GM21447 (cell line): Measurements from ENCODE around the gene SCYGR3.

ENCODE experiments used
- ATAC-seq: cut with Tn5 transposase; IDR thresholded peaks from one replicate; pipeline ENCODE4 v1.9.1; 2021; ENCODE audit not compliant: unreplicated experiment

SCYGR3 gene, protein sequence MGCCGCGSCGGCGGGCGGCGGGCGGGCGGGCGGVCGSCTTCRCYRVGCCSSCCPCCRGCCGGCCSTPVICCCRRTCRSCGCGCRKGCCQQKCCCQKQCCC

DNA sequence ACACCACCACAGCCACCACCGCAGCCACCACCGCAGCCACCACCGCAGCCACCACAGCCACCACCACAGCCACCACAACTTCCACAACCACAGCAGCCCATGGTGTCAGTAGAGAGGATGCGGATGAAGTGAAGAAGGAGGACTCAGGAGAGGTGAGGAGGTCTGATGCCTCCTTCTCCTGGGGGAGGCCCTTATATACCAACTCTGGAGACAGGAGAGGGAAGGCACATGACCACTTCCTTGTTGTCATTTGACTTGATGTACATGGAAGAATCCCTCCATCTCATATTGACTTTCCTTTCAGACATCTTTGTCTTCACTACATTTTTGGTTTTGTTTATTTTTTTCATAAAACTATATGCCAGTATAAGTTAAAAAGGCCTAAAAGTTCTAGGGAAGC, at the start of gene SCYGR3:
Gene SCYGR3 (minus strand): TSS at position 101 of the 400 bp plus-strand sequence. CDS start 0 bp downstream, at position 101.
- ATAC-seq, result no peak

DNA sequence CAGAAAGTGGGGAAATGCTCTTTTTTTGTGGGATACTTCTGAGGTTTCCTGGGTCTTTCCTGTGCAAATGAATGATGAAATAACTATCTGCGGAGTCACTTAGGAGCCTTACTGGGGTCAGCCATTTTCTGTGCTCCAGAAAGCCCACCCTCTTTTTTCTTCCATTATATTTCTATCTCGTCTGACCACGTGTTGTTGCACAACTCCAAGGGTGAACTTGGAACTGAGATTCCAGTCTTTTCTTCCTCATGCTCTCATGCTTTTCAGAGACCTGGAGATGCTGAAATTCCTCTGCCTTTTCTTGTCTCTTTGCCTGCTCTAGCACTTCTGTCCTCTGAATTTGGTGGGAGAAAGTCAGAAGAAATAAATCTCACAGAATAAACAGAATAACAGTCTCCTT, 47.2 kb upstream of the SCYGR3 start:
- ATAC-seq, result no peak

DNA sequence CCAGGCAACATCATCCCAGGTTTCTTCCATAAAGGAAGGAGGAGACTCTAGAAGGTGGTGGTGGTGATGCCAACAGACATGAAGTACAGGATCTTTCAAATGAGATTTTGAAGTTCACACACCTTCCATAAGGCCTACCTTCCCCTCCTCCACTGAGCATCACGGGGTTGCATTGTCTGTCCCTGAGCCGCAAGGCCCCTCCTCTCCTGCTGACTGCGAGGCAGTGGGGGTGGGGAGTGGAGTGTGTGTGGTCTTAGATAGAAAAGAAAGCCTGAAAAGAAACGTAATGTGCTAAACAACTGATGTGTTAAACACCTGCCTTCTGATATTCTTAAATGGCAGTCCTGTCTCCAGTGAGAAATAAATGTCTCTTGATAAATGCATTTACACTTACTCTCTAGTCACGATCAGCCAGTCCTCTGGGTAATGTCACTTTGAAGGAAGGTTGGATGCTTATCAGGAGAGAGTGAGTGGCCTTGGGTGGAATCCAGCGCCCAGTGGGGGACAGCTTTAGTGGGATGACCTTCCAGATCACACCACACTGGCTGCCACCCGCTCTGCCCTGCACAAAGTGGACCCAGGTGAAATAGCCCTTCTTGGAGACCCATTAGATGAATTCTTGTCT, 46.5 kb upstream of the SCYGR3 start:
- no peak for ATAC-seq

DNA sequence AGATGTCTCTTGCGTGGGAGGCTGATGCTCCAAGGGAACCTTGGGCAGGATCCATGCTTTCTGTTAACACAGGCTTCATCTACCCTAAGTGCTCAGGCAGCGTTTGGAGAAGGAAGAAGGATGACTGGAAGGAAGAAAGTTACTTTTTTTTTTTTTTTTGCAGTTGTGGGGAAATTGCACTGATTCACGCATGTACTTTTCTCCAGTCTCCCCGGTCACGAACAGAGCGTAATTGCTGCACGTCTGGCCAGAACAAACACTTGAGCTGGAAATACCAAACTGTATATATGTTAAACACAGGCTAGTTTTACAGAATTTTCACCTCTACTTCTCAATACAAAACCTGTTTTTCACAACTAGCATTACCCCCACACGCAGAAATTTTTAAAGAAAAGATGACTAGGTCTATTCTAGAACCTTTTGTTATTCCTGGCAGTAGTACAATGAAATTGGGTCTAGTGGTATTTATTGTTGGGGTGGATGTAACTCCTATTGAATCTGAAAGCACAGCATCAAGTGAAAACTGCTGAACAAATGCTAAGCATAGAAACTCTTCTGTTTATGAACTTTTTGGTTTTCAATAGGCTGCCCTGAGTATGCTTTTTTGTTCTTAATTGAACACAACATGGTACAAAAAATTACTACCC, 42.7 kb upstream of the SCYGR3 start:
- no peak for ATAC-seq

DNA sequence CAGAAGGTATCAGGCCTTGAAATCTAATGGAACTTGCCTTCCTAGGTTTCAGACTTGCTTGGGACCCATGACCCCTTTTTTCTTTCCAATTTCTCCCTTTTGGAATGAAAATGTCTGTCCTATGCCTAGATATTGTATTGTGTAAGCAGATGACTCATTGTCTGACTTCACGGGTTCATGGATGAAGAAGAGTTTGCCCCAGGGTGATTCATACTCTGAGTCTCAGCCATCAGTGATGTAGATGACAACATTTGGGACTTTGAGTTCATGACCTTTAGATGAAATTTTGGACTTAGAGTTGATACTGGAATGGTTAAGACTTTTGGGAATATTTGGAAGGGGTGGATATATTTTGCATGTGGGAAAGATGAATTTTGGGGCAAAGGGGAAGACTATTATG, 40.8 kb upstream of the SCYGR3 start:
- no peak for ATAC-seq

DNA sequence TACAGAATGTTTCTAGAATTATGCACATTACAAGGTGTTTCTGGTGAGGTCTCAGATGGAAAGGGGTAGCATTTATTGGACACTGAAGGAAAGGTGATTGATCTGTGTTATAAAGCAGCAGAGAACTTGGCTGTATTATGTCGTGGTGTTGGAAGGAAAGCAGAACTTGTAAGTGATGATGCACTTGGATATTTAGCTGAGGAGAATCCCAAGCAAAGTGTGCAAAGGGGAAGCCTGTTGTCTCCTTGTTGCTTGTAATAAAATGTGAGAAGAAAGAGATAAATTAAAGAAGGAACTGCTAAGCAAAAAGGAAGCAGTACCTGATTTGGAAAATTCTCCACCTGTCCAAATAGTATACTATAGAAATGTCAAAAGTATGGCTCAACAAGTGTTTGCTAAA, 39.8 kb upstream of the SCYGR3 start:
- ATAC-seq, result no peak

DNA sequence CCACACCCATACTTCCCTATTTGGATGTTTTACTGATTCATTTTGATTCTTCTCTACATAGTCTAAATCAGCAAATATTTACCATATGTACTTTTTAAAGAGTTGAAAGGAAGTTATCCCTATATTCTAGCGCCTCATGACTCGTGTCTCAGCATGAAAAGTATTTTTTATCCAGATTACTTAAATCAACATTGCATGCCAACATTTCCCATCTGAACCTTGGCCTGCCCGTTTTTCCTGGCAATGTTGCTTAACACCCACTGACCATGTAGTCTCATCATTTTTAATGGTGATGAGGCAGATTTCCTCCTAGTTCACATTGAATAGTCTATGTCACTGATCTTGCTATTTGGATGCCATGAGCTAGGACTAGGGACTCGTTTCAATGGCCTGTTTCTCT, 38.8 kb upstream of the SCYGR3 start:
- no peak for ATAC-seq

DNA sequence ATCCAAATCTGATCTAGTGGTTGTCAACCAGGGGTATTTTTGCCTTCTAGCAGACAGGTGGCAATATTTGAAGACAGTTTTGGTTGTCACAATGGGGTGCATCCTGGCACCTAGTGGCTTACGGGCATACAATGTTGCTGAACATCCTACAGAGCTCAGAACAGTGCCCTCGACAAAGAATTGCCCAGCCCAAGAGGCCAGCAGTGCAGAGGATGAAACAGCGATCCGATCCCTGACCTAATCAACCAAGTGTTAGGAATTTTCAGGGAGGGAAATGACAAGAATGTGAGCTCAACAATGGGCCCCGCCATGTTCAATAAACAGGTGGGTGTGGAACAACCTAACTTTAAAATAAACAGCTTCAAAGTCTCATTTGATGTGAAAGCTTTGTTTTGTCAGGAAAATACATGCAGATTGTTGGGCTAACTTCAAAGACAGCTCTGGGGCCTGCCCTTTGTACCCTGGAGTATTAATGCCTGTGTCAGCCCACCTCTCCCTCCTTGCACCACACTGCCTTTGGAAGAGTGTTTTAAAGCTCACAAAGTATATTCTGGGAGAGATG, 29.4 kb upstream of the SCYGR3 start:
- ATAC-seq, result no peak

DNA sequence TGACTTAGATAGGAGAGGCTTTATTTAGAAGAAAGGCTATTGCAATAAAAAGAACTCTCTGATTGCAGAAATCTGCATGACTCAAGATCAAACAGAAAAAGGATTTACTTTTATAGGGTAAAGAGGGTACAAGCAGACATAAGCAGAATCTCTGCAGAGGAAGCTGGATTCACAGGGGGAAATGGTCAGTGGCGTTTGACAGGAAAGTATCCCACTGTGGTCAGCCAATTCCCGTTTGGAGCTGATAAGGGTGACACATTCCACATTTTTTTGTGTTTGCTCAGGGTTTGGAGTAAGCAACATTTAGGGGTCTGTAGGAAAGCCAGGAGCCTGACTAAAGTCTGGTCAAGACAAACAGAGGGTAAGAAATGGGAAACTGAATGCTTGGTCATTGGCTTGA, 28.0 kb upstream of the SCYGR3 start:
- no peak for ATAC-seq

DNA sequence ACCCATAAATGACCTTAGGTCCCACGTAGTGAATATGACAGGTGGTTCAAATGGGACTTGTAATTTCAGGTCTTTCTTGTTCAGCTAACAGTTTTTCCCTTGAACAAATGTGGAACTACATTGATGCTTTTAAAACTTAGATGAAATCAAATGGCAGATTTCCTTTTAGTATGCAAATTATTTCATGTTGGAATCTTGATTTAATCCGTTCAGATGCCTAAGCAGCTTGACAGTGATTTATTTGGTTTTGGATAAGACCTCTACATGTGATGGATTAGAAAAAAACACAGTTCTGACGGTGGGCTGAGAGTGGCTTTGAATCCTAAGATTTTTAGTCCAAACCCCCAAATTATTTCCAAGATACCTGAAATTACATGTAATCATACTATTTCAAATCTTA, 19.6 kb upstream of the SCYGR3 start:
- no peak for ATAC-seq

DNA sequence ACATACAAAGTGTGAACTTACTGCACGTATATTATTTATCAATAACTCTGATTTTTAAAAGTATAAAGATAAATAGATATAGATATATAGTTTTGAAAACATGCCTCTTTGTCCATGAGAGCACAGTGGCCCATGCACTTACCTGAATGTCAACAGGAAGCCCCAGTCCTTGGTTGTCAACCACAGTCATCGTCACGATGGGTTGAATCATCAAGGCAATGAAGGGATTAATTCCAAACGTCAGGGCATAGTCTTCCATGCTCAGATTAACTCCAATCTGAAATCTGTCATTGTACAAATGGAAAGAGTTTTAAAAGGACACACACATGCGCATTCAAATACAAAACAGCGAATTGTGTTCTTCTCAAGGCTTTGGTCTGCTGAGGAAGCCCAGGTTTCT, 18.2 kb upstream of the SCYGR3 start:
- ATAC-seq, result no peak

DNA sequence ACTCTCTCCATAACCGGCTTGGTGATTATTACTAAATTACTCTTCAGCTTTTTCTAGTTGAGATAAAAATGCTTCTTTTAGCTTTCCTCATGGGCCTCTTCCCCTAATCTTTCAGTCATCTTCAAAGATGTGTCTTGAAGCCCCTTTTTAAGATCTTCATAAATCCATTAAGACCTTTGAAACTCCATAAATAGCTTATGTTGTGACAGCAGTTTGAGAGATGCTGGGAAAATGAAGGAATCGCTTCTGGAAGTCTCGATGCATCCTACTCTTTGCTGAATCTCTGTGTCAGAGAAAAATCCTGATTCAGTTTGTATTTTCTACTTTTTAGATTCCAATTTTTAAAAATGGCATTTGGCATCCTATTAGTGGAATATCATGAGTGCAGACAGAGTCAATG, 15.7 kb upstream of the SCYGR3 start:
- no peak for ATAC-seq

DNA sequence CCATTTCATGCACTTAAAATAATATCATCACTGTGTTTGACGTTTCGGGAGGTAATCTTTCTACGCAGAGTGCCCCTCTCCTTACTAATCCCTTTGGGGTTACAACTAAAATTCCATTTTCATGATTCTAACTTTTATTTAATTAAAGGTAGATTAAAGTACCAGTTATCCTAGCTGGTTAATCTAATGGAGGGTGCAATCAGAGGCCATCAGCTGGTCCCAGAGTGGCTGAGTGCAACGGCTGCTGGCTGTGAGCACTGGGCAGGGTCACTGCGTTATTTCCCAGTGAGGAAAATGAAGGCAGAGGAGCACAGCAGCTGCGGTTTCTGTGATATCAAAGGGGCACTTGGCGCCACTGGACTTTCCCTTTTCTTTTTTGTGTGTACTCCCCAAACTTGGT, 14.8 kb upstream of the SCYGR3 start:
- no peak for ATAC-seq

DNA sequence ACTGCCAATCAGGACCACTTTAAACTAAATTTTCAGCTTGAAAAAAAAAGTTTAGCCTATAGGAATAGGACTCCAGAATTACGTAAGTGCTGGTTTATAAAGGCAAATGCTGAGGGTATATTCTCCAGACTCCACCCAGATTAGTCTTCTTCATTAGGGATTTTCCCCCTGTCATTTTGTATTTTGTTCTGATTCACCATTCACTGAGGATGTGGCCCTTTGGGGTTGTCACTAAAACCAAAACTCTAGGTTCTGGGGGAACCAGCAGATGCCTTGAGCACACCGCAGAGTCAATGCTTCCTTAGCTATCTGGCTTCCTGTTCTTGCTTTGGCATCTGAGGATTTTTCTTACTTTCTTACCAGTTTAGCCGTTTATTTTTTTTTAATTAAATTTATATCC, 13.1 kb upstream of the SCYGR3 start:
- ATAC-seq, result peak; percentile 99

DNA sequence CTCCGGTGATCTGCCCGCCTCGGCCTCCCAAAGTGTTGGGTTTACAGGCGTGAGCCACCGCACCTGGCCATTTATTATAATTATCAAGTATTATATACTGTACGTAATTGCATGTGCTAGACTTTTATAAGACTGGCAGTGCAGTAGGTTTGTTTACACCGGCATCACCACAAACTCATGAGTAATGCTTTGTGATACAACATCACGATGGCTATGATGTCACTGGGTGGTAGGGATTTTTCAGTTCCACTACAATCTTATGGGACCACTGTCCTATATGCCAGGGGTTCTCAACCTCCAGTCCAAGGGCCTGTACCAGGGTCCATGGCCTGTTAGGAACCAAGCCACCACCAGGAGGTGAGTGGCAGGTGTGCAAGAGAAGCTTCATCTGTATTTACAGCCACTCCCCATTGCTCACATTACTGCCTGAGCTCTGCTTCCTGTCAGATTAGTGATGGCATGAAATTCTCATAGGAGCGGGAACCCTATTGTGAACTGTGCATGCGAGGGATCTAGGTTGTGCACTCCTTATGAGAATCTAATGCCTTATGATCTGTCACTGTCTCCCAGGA, 12.0 kb upstream of the SCYGR3 start:
- no peak for ATAC-seq

DNA sequence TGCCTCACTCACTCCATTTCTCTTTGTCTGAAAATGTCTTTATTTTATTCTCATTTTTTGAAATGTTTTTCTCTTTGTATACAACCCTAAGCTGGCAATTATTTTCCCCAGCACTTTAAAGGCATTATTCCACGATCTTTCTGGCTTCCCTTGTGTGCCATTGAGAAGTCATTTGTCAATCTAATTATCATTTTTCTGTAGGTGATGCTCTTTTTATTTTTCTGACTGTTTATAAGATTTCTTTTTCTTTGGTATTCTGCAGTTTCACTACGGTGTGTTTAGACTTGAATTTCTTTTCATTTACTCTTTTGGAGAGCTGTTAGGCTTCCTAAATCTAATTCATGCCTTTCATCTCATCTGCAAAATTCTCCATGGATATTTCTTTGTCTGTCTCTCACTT, 10.8 kb upstream of the SCYGR3 start:
- ATAC-seq, result no peak

DNA sequence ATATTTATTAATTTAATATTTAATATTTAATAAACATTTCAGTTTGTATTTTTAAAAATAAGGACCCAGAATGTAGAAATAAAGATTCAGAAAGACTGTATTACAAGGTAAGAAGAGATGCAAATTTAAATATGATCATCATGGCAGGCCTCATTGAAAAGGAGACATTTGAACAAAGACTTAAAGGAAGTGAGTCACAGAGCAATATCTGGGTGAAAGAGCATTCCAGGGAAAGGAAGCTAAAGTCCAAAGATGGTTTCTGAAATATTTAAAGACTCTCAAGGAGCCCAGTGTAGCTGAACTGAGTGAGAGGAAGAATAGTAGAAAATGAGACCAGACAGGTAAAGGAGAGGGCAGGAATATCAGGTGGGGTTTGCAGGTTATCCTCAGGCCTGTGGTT, 8.6 kb upstream of the SCYGR3 start:
- no peak for ATAC-seq

DNA sequence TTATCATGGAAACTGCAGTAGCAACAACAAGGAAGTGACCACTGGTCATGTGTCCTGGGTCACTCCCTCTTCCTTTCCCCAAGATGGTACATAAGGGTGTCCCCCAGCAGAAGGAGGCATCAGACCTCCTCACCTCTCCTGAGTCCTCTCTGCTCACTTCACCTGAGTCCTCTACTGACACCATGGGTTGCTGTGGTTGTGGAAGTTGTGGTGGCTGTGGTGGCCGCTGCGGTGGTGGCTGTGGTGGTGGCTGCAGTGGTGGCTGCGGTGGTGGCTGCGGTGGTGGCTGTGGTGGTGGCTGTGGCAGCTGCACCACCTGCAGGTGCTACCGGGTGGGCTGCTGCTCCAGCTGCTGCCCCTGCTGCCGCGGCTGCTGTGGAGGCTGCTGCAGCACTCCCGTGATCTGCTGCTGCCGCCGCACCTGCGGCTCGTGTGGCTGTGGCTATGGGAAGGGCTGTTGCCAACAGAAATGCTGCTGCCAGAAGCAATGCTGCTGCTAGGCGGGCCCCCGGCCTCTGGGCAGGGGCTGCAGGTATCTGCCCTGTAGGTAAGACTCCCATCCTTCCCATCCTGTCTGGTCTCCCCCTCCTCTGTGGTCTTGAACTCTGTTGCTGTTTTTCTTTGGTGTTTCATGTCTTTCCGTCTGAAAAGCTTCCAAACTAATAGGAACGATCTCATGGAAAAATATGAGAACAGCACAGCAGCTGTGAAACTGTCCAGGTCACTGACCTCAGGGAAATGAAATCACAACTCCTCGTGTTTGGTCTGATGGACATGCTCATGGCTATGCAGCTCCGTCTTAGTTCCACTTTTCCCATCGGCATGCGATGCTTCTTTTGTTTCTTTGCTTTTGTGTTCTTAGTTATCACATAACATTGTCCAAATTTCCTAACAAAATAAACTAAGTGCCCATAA, 2.9 kb upstream of the SCYGR3 start, which contains the start of gene SCYGR4:
Gene SCYGR4 (plus strand): TSS at position 183 of the 915 bp plus-strand sequence. CDS start 0 bp downstream, at position 183.
- ATAC-seq, result no peak

DNA sequence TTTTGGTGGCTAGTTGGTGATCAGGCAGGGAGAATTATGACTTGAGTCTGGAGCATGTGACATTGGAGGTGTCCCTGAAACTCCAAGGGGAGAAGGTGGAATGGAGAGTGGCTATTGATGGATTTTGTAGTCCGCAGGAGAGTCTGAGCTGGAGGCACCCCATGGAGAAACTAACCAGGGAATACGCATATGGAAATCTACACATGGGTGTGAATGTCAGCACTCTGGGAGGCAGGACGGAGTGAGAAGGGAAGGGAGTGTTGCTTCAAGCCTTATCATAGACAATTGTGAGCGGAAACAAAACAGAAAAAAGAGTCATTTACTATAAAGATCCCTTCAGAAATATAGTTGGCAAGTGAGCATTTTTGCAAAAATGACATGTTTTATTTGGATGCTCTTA, 2.0 kb upstream of the SCYGR3 start:
- ATAC-seq, result no peak

DNA sequence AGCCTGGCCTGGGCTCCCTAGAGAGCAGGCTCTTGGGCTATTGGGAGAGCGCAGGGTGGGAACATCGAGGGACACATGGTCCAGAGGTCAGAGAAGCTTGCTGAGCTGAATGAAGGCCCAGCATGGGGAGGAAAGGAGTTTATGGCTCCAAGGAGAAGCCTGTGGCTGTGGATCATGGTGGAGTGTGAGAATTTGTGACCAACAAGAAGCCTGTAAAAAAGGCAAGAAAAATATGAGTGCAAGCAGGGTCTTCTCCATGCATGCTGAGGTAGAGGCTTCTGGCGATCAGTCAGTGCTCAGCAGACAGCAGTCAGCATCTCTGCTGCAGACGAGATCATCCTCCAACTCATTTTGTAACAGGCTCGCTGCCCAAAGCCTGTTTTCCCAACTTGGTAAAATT, 1.3 kb upstream of the SCYGR3 start:
- no peak for ATAC-seq

DNA sequence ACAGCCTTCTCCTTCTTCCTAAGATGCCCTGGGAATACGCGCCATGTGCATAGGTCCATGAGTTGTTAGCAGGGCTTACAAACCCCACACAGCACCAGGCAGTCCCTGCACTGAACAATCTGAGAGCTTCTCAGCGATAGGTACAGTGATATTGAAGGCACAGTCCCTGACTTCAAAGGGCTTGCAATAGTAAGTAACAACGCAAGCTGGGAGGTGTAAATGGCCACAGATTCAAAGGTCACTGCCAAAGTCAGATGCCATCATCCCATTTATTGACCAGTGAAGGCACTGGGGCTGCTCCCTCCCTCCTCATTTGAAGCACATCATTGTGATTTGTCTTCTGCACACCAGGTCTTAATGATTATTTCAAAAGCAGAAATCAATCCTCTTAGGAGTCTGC, 541 bp upstream of the SCYGR3 start:
- no peak for ATAC-seq
